GM13976 (cell line): ENCODE results near the gene MB.

Experiments
- DNase-seq: peaks from one replicate; pipeline ENCODE4 v3.0.0; 2012; ENCODE audit warnings: low spot score
- CTCF ChIP-seq: IDR thresholded peaks from 2 replicates; pipeline ENCODE4 v1.5.1; 2012; ENCODE audit warnings: borderline replicate concordance, mild to moderate bottlenecking; ENCODE audit not compliant: insufficient read depth; ENCODE audit errors: extremely low read depth, missing control alignments, control extremely low read depth
- in situ Hi-C: fragments of 300-500 bp; cut with MboI; formaldehyde crosslinking; loops from one replicate; pipeline ENCODE4 v1.12.0; 2022; ENCODE audit warnings: low sequenced_read_pairs, mixed read lengths, inconsistent platforms; ENCODE audit not compliant: unreplicated experiment

MB gene

GRCh38 chr22:35578836-35579575 is 38.1 kb downstream of the MB start:
- in situ Hi-C loops: no loop called here
- no peak for DNase-seq
- no peak for TF ChIP-seq CTCF

DNA sequence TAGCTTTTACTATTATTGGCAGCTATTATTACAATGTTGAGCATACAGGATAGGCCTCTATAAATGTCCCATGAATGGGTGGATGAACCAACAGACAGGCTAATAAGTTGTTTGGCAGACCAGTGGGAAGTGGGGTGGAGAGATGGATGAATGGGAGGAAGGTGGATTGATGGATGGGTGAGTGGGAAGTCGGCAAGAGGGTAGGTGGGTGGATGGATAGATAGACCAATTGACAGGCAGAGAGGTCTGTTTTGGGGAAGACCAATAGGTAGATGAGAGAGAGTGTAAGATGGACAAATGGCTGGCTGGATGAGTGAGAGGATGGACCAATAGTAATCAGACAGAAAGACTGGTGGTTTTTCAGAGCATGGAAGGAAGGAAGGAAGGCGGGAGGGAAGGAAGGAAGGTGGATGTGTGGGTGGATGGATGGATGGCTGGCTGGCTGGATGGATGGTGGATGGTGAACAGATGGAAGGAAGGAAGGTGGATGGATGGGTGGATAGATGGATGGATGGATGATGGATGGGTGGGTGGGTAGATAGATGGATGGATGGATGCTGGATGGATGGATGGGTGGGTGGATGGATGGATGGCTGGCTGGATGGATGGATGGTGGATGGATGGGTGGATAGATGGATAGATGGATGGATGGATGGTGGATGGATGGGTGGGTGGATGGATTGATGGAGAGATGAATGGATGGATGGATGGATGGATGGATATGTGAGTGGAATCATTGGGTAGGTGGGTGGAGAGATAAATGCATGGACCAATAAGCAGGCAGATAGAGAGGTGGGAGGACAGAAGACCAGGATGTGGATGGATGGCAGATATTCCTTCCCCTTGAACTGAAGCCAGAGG is 39.1 kb downstream of the MB start:
- no peak for TF ChIP-seq CTCF
- in situ Hi-C loops: no loop called here
- no peak for DNase-seq

DNA sequence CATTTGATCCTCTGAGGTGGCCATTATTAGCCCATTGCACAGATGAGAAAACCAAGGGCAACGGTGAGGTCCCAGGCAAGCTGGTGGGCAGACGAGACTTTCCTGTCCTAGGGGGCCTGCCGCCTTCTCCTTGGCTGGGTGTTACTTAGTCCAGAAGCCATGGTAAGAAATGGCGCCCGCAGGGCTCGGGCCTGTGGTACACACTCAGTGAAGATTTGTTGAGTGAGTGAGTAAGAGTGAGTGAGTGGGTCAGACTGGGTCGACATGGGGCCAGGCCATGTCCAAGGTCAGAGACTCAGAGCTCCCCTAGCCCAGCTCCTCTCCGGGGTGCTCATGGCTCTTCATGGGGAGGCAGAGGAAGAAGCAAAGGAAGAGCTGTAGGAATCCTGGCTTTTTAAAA is 40.5 kb downstream of the MB start:
- no peak for DNase-seq
- in situ Hi-C loops: no loop called here
- TF ChIP-seq CTCF: no peak

- in situ Hi-C loops: no loop called here
- DNase-seq: no peak
- no peak for TF ChIP-seq CTCF
Measured at GRCh38 chr22:35575116-35575748, 41.9 kb downstream of the MB start.

DNA sequence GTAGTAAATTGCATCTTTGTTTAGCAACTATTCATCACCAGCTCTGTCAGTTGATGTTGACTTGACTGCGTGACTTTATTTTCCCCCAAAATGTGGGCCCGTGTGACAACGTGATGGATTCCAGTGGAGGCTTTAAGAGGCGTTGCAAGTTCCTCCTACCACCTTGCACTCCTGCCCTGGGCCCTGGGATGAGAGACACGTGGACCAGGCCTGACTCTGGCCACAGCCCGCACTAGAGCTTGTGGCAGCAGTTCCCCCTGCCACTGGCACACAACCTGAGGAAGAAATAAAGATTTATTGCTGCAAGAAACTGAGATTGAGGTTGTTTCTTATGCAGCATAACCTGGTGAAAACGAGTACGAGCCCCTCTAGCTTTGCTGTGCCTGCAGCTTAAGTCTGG is 44.6 kb downstream of the MB start:
- TF ChIP-seq CTCF: no peak
- in situ Hi-C loops: no loop called here
- no peak for DNase-seq

DNA sequence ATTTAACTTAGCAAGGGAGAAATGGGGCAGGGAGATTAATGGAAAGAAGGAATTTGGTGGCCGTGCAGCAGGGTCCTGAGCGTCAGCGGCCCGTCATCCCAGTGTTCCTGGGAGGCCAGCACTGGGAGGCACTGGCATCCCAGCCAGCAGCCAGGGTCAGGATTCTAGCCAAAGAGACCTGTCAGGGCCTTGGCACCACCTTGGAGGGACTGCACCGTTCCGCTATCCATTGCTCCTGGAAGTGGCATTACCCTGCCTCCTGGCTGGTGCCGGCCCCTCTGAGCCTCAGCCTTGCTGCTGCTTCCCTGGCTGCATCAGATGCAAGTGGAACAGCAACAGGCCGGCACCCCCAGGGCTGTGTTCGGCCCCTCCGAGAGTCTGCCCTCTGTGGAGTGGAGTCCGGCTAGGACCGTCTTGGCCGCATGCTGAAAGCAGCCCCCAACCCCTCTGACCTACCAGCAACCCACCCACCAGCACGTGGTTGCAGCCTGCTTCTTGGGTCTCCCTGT is 46.4 kb downstream of the MB start:
- in situ Hi-C loops: no loop called here
- DNase-seq: no peak
- no peak for TF ChIP-seq CTCF
